HG02763 (cell line): ENCODE measurements around the gene GSDME.

Experiments used
- ATAC-seq: cut with Tn5 transposase; IDR thresholded peaks from one replicate; pipeline ENCODE4 v1.9.1; 2021; ENCODE audit warnings: mild to moderate bottlenecking, moderate library complexity; ENCODE audit not compliant: unreplicated experiment

GSDME gene

DNA sequence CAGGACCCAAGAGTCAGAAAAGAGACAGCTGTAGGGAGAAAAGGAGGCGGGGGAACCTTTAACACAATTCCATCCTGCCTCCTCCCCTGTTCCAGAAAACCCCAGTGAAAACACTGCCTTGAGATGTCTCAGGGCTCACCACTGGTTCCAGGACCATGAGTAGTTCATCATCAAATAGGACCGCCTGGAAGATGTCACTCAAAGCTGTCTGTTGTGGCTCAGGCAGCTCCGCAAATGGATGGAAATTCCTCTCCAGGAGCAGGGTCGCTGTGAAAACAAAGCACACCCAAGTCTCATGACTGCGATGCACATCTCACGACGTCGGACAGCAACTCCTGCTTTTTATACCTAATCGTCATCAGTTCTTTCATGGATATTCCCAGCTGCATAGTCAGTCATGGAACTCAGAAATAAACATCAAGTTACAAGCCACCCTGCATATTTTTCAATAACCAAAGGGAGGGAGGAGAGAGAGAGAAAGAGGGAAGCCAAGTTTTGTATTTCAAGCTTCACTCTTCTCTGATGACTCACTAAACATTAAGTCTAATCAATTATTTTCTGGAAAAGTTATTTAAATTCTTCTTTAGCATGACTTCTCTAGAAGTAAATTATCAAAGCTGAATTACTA, 49.2 kb downstream of the GSDME start:
- no peak for ATAC-seq

DNA sequence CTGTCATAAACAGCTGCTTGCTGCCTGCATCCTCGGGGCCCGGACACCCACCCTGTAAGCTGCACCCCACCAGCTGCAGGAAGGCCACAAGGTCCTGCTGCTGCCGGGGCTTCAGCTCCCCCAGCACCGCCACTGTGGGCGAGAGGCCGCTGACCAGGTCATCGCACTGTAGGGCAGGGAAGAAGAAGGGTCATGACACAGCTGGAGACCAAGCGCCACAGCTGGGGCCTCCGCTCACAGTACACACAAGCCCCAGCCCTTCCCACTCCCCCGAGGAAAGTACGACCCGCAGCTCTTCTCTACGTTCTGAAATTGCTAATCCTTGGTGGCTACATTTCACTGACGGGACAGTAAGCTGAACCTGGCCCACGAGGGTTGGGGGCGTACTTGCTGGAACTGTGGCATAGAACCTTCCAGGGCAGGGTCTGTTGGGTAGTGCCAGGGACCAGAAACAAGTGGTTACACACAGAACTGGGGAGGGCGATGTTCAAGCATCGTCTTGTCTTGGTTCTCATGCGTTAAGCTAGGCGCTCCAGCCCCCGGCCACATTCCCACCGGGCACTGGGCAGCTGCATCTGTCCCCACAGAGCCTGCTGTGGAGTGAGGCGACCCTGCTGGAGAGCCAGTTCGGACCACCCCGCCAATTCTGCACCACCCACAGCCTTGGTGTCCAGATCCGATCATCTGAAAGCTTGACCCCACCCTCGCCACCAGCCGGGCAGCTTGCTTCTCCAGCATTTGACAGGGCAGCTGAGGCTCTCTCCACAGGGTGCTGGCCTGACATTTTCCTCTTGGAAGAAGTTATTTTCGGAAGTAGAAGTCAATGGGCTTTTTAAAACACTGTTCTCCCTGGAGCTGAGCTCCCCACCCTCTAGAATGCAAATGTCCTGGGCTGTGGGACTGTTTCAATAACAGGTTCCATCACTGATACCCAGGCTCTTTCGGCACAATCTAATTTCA, 50.8 kb downstream of the GSDME start:
- no peak for ATAC-seq

DNA sequence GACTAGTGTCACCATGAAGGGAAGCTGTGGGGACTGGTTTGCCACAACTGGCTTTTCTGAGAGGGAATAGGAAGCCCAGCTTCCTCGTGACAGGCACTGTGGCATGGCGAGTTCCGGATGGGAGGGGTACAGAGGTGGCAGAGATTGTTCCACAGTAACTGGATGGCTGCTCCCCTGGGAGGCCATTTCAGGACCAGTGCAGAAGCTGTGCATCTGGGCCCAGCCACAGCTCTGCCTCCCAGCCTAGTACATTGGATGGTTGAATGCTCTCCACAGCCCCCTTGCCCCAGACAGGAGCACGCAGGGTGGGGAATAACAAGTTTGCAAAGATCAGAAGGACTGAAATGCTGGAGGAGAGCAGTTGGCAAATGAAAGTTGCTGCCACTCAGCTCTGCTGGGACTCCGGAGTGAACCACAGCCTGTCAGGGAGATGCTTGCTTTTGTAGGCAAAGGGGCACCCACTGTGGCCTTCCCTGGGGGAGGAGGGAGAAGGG, 51.8 kb downstream of the GSDME start:
- ATAC-seq, result no peak

DNA sequence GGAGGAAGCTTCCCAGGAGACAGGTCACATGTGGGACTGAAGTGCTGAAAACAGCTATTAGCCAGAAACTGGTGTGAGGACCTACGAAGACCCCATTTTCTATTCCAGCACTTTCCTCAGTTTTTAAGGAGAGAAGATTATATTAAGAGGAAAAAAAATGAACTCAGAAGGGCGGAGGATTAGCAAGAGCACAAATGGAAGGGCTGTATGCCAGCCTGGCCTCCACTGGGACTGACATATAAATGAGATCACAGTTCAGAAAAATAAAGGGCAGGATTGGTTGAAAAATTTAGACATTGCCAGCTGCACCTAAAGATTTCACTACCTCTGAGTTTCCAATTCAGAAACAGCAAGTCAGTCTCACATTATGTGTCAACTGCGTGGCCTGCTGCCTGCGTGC, 53.0 kb downstream of the GSDME start:
- ATAC-seq, result no peak

DNA sequence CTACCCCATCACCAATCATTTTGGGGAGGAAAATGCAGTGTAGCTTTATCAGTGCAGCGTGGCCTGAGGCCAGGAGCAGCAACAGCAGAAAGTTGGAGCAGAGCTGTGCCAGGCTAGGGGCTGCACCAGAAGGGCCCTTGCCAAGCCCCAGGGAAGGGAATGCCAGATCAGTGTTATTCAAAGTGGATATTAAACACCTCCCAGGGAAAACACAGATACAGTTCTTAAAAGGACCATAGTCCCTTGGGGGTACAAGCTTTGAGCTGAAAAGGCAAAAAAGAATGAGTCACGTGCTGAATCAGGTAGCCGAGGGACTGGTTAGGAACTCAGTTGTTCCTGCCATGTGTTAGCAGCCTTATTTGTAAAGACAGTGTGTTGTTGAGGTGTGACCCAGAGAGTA, 54.0 kb downstream of the GSDME start:
- no peak for ATAC-seq

DNA sequence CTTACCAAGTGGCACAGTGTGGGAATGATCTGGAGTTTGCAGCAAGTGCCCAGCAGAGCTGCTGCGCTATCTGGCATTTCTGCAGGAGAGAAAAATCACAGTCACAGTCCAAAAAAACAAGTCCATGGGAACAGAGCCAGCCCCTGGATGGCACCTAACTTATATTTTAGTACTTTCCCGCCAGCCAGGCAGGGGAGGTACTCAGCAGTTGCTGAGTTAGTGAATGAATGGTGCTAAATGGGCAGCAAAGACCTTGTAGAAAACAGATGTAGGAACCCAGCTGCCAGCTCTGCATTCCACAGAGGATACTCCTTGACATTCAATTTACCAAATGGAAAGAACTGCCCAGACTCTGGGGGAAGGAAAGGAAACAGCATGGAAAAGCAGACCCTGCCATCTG, 54.5 kb downstream of the GSDME start:
- ATAC-seq, result no peak

DNA sequence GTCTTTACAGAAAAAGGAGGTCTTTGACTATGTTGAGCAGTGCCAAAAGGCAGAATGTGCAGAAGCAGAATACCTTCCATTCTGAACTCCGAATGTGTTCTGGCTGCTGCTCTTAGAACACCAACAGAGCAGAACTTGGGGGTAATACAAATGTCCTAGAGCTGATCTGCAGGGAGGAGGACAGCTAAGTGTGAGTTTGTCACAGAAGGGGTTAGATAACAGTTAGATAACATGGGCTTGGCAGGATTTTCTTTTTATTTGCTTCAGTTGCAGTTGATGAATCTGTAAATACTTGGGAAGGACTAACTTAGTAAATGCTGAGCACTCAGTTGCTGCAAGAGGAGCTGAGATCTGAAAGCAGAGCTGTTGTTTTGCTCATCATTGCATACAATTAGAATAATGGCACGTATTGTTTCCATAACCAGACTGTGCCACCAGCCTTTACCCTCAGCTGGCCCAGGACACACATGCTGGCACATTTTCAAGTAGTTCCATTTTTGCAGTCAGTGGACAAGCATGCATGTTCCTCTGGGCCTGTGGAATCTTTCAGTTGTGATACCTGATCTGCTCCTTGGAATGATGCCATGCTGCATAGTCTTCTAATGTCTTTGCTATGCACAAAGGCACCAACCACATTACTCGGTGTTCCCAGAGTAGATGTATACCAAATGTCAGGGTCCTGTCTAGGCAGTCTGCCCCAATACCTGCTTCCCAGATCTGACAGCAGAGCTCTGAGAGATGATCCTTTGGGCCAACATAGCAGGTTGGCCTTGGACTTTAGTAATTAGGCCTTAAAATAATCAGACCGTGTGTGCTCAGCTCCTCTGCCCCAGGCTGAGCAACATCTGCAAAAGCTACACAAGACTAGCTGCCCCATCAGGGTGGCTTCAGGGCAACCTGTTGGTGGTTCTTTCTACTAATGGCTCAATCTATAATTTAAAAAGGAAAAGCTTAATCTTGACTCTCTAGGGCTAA, 55.7 kb downstream of the GSDME start:
- ATAC-seq, result no peak

DNA sequence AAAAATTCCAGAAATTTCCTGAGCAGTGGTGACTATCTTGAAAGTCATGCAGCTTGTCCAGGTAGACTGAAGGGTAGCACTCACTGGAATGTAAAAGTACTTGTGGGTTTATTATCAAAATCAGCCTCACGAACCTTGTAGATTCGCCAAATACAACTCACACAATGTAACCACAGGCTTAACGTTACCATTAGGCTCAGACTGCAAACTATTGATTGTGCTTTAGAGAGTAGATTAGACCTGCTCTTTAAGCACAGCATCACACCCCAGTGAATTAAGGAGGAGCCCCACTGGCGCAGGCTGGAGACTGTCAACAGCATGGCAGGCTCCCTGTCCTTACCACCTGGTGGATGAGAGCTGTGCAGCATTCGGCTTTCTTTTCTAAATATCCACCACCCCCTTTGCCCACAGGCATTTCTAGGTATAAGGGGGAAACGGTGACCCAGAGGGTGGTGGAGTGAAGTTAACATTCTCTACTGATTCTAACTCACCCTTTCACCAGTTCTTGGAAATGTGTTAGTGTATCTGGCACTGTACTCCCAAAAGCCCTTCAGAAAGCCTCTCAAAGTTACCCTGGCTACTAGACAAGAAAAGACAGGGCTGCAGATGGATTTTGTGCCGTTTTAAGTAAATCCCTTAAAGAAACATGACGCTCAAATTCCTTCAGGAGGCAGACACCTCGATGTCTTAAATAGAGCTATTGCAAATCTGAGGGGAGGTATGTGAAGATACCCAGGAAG, 56.6 kb downstream of the GSDME start:
- no peak for ATAC-seq

DNA sequence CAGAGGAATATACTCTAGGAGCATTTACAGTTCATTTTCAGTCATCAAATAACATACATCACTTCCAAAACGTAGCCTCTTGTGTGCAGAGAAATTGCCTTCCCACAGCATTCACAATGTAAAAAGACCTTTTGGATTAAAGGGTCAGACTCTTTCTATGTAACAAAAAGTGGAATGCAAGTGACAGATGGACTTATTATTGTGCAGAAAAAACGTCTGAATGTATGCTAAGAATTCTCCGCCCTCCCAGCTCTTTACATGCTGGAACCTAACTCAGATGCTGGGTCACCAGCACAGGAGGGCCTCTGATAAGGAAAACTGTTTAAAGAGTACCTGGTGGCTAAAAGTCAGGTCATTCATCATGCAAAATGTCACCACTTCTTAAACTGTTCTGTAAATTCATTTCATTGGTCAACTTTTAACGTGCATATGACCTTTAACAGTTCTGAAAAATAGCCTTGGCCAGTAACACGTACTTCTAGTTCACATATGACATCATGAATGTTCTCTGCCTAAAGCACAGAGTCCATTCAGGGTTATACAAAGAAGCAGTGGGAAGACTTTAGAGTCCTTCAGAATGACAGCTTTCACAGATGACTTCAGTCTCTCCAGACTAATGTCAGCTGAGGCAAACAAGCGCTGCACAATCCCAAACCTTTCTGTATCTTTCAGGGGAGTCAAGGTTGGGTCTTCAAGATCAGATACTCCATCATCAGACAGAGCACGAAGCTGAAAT, 58.6 kb downstream of the GSDME start:
- no peak for ATAC-seq

DNA sequence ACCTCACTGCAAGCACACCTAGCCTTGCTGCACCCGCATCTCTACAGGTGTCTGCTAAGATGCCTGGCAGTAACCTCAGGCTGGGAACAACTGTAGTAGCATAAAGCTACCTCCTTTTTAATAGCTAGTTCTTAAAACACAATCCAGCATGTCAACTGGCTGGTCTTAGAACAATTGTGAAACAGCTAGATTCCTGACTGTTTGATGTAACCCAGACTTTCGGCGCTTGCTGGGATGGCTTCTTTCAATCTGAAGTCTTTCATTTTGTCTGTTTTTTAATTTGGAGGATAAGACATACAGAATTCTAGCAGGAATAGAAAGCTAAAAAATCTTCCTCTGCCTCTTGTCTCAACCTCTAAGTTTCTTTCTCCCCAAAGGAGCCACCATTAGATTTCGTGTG, 59.8 kb downstream of the GSDME start:
- ATAC-seq, result no peak

DNA sequence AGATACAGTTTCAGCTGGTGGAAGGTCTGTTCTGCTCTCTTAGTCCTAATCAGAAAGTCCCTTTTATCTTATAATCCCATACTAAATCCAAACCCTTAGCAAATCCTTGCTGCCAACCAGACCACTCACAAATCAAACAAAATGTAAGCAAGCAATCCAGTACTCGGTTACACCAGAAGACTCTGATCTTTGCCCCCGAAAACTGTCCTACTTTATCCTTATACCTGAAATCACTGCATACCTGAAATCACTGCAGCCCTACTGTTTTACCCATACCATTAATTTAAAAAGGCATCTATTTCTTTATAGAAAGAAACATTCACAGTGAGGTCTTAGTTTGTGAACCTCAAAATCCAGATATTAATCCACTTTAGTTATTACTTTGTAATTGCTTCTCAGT, 64.7 kb downstream of the GSDME start:
- no peak for ATAC-seq

DNA sequence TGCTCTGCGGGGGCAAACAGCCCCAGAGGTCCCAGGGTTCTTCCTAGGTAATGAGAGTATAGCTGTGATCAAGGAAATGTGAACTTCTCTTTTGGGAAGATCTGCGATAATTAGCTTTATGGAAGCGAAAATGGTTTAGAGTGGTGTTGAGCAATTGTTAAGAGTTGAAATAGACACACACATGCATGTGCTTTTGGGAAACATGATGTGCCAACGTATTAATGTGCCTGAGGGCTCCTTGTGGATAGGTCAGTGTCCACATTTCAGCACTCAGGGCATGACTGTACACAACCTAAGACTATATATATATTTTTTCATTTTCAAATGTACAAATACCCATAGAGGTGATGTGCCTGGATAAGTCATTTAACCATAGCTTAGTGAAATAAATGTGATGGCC, 67.0 kb downstream of the GSDME start:
- ATAC-seq, result no peak

DNA sequence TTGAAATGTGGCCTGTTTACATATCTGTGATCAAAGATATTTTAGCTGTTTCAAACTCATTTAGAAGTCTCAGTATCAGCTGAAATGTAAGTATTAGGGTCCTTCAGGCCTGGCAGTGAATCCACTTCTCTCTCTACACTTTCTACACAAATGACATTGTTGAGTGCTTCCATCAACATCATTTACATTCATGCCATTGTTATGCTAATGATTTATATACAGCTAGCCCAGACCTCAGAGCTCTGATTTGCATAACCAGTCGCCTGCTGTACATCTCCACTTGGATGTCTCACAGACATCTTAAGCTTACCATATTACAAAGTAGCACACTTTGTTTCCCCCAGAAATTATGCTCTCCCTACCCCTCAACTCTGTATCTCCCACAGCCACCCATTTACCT, 71.6 kb downstream of the GSDME start:
- ATAC-seq, result no peak

DNA sequence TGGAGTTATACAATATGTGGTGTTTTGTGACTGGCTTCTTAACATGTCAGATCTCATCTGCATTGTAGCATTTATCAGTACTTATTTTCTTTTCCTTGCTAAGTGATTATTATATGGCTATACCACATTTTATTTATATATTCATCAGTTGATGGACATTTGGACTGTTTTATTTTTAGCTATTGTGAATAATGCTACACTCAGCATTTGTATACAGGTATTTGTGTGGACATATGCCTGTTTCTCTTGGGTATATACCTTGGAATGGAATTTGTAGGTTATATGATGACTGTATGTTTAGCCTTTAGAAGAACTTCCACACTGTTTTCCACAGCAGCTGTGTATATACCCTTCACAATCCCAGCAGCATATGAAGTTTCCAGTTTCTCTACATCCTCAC, 86.5 kb downstream of the GSDME start:
- no peak for ATAC-seq

DNA sequence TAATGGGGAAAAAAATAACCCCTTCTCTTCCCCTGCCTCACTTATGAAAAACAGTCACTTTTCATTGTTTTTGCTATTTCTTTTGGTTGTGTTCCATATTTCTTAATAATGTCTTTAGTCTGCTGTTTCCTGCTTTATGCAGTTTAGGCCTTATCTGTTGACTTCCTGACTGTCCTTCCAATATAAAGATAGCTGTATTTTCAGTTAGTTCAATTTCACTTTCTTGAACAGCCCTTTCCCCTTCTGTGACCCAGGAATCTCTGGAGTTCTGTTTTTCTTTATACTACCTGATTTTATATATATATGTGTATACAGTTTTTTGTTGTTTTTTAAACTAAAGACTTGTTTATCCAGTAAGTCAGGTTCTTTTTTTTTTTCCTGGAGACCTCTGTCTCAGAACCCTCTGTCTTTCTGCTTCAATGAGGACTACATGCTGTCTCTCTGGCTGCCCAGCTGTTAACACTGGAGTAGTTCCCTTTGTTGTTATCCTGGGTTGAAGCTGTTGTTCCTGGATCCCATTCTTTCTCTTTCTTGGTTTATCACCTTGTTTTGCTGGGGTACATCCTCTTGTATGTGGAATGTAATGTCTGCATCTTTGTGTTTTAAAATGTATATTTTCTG, 87.2 kb downstream of the GSDME start:
- no peak for ATAC-seq

DNA sequence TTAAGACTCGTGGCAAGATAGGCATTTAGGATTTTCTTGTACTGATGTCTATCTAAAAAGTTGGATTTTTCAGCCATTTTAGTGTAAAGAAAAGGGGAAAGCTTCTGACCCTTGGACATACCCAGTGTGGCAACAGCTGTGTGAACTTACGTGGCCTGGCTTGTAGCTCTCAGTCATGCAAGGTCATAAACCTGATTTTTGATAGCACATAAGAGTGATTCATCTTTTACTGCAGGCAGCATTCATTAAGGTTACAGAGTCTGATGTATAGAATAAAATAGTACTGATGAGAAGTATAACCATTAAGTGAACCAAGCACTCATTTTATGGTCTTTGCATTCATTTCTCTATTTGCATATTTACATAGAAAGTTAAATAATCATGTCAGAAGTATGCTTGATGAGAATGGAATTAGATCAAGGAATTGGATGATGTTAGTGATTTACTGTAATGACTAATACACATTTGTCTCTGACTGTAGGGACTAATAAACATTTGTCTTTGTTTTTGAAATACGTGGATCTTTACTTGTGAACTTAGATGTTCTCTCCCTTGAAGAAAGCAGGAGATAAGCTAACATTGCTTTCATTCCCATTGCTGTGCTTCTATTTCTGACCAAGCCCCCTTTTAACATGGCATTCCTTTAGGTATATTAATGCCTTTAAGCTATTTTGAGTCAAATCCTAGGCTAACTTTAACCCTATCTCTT, 88.2 kb downstream of the GSDME start:
- no peak for ATAC-seq

DNA sequence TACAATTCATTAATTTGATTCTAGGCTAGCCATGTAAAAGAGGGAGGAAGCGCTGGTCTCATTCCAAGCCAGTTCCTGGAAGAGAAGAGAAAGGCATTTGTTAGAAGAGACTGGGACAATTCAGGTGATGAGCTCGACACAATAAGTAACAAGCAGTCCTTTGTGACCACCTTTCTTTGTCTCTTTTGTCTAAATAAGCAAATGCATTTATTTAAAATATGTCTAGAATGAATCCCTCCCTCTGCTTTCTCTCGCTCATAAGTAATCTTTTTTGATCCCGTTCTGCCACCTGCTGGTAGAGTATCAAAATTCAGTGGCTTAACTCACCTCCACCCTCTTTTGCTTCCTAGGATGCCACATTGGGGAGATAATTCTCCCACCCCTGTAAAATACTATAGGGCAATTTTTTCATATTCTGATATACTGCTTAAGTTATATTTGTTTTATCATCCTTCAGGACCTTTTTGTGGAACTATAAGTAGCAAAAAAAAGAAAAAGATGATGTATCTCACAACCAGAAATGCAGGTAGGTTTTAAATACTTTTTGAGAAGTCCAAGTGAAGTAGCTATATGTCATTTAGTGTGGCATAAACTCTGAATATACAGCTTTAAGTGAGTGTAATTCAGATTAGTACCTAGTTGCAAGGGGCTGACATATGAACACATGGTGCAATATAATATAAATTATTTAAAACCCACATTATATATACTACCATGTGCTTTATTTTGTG, 91.5 kb downstream of the GSDME start:
- ATAC-seq, result no peak

DNA sequence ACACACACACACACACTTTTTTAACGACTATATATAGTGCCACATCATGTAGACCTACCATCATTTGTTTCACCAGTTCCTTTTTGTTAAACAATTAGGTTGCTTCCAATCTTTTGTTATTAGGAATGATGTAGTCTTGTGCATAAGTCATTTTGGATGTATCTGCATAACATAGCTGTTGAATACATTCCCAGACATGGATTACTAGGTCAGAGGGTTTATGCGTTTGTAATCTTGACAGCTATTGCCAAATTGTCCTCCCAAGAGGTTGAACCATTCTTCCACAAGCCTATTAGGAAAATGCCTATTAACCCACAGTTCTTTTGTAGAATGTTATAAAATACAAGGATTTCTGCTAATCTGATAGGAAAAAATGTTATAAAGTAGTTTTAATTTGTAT, 96.7 kb downstream of the GSDME start:
- no peak for ATAC-seq
